Right lobe of liver (tissue), 6 donors: ENCODE measurements around the gene DRC7. TPM values are rescaled to one million over a fixed set of nuclear protein-coding genes. Genes with fewer than 3 reads are reported as not detected.
A peak's percentile ranks its signal among the peaks of the same experiment; 100 is the strongest.

ENCODE experiments used
- ATAC-seq, 4 donors: fragments of 200-7000 bp; cut with Tn5 transposase; one replicate each; pipeline ENCODE4 v1.9.1; 2020; ENCODE audit warnings: mild to moderate bottlenecking in 4 of 4, moderate library complexity in 4 of 4
- DNase-seq, 3 donors: peaks; one replicate each; pipeline ENCODE4 v3.0.0-alpha.2; 2020
- H3K27ac ChIP-seq, 3 donors: fragments of 200-600 bp; one replicate each; pipeline ENCODE4 v1.8.0; 2022
- H3K27me3 ChIP-seq, 2 donors: fragments of 200-600 bp; one replicate each; pipeline ENCODE4 v1.8.0; 2022
- H3K36me3 ChIP-seq, 4 donors: fragments of 200-600 bp; sonication (generic) in 1 of 4; one replicate each; pipeline versions ENCODE4 v1.5.1 to v1.8.0; 2017 to 2022; ENCODE audit warnings: control low read depth in 1 of 4
- H3K4me1 ChIP-seq, 4 donors: fragments of 200-600 bp; sonication (generic) in 1 of 4; one replicate each; pipeline versions ENCODE4 v1.5.1 to v1.8.0; 2017 to 2022; ENCODE audit warnings: control low read depth in 1 of 4
- H3K4me3 ChIP-seq, 3 donors: fragments of 200-600 bp; one replicate each; pipeline ENCODE4 v1.8.0; 2022
- H3K9me3 ChIP-seq, 4 donors: fragments of 200-600 bp; sonication (generic) in 1 of 4; one replicate each; pipeline versions ENCODE4 v1.5.1 to v1.8.0; 2017 to 2022; ENCODE audit warnings: control low read depth in 1 of 4
- CTCF ChIP-seq, 4 donors: fragments of 200-600 bp in 3 of 4; fragments of 450-650 bp in 1 of 4; IDR thresholded peaks; one replicate each; pipeline versions ENCODE4 v1.5.1 to v1.8.0; 2016 to 2022; ENCODE audit warnings: antibody characterized with exemption in 4 of 4, mild to moderate bottlenecking in 2 of 4
- POLR2A ChIP-seq: fragments of 450-650 bp; IDR thresholded peaks from one replicate; pipeline ENCODE4 v1.6.1; 2017; ENCODE audit warnings: antibody characterized with exemption, mild to moderate bottlenecking
- WGBS: methylation state at CpG from one replicate; pipeline ENCODE4 v1.1.6; 2018; ENCODE audit warnings: low coverage, low lambda C conversion rate; ENCODE audit not compliant: insufficient coverage; ENCODE audit errors: missing lambda C conversion rate; 5-methylcytosine and 5-hydroxymethylcytosine counted together
- intact Hi-C, 2 donors: fragments of 100-400 bp; cut with DNase I; formaldehyde crosslinking; loops; one replicate each; pipeline versions ENCODE4 v1.11.2 to v1.14.1; 2022
- total RNA-seq, 6 experiments: library from RNA; depleted of rRNA in 2 of 6; stranded (reverse); fragments of >200 nt in 2 of 6; fragmentation: NEBNext Ultra II Directional in 3 of 6; extraction: Animal tissue kit (Norgen Biotek cat#: 25700) in 3 of 6; gene quantifications; one replicate each; pipeline versions ENCODE4 v1.1.0 to v1.2.4, GENCODE V29; 2016 to 2023
- donor health status: DM: no; HTN: yes; CAD: no.
- donor health status: DM: no; HTN: no; CAD: no.
- donor health status: DM: no; HTN: no; CAD: no.
- donor health status: DM: no; HTN: yes; CAD: no.
- donor health status: DM: no; HTN: yes; CAD: no.

The DRC7 gene
- total RNA-seq, 6 experiments from 2014 or later: 0.06 to 0.37 (median 0.19) TPM

GRCh38 chr16:57764006-57764340, 69.4 kb downstream of the DRC7 start:
- no peak for TF ChIP-seq CTCF (IDR thresholded peaks at IDR 0.05)
- TF ChIP-seq POLR2A: no peak
- intact Hi-C loops: loop anchor here in 1 of 2 donors (10.0 kb wide), 1 partner anchor 251 kb away; no protein-coding TSS in a partner anchor
- ATAC-seq (no peak), DNase-seq (no peak)
- no peaks in the 10 kb centered on the region for H3K4me1 ChIP-seq
- no peaks in the 10 kb centered on the region for H3K9me3 ChIP-seq
- no peak overlapping the region for H3K4me3 ChIP-seq
- H3K27me3 ChIP-seq: no peaks in the 10 kb centered on the region
- no peak overlapping the region for H3K27ac ChIP-seq
- H3K36me3 ChIP-seq: peaks cover 2 to 63% (median 25%) of the 10 kb centered on the region in 4 donors
- WGBS: no CpG with 5 or more reads among the region's 9 CpGs

GRCh38 chr16:57764341-57765159, 69.9 kb downstream of the DRC7 start:
- Histone ChIP-seq H3K27ac (no peak overlapping the region), H3K36me3 (peaks cover 4 to 66% (median 28%) of the 10 kb centered on the region in 4 donors), H3K4me3 (no peak overlapping the region), H3K27me3 (no peaks in the 10 kb centered on the region), H3K4me1 (no peaks in the 10 kb centered on the region), H3K9me3 (no peaks in the 10 kb centered on the region)
- intact Hi-C loops: loop anchor here in 1 of 2 donors (10.0 kb wide), 1 partner anchor 250 kb away; no protein-coding TSS in a partner anchor
- 65% methylated on average over 3 of the region's 6 CpGs for WGBS
- DNase-seq (no peak), ATAC-seq (peak; percentile 33 to 68 (median 52))
- TF ChIP-seq CTCF (IDR thresholded peaks at IDR 0.05) (no peak), POLR2A (no peak)

GRCh38 chr16:57765160-57765728, 70.6 kb downstream of the DRC7 start:
- TF ChIP-seq POLR2A: no peak
- TF ChIP-seq CTCF (IDR thresholded peaks at IDR 0.05): no peak
- no peak for DNase-seq
- no peak overlapping the region for H3K4me3 ChIP-seq
- WGBS: 95% methylated on average over 10 of the region's 17 CpGs
- peaks cover 3 to 69% (median 31%) of the 10 kb centered on the region in 4 donors for H3K36me3 ChIP-seq
- intact Hi-C loops: loop anchor here in 1 of 2 donors (10.0 kb wide), 1 partner anchor 250 kb away; no protein-coding TSS in a partner anchor
- H3K27ac ChIP-seq: no peak overlapping the region
- H3K27me3 ChIP-seq: no peaks in the 10 kb centered on the region
- H3K4me1 ChIP-seq: no peaks in the 10 kb centered on the region
- H3K9me3 ChIP-seq: no peaks in the 10 kb centered on the region
- ATAC-seq: no peak

- Histone ChIP-seq H3K27ac (no peak overlapping the region), H3K27me3 (no peaks in the 10 kb centered on the region), H3K9me3 (no peaks in the 10 kb centered on the region), H3K4me1 (no peaks in the 10 kb centered on the region), H3K4me3 (no peak overlapping the region), H3K36me3 (peaks cover 0 to 70% (median 33%) of the 10 kb centered on the region in 4 donors)
- 93% methylated on average over 3 of the region's 15 CpGs for WGBS
- intact Hi-C loops: loop anchor here in 1 of 2 donors (10.0 kb wide), 1 partner anchor 248 kb away; no protein-coding TSS in a partner anchor
- ATAC-seq (no peak), DNase-seq (no peak)
- no peak for TF ChIP-seq CTCF (IDR thresholded peaks at IDR 0.05)
- TF ChIP-seq POLR2A: no peak
Measured at GRCh38 chr16:57766714-57767348, 72.2 kb downstream of the DRC7 start.
